WTC11 (cell line): ENCODE measurements around the gene HHIPL1.

Experiments used
- TEAD4 ChIP-seq: sonication (generic); formaldehyde crosslinking; IDR thresholded peaks from 2 replicates; pipeline ENCODE4 v1.8.0; 2022; ENCODE audit warnings: mild to moderate bottlenecking, missing genetic modification reagents
- ZNF423 ChIP-seq: fragments of 250-450 bp; sonication (Bioruptor Pico); IDR thresholded peaks from 2 replicates; pipeline ENCODE4 v2.1.2; 2022; ENCODE audit warnings: mild to moderate bottlenecking, moderate library complexity
- ZNF671 ChIP-seq: fragments of 250-450 bp; sonication (Bioruptor Pico); IDR thresholded peaks from 2 replicates; pipeline ENCODE4 v1.8.0; 2021; ENCODE audit warnings: mild to moderate bottlenecking
- TF ChIP-seq, protein P1 (sequence below): fragments of 200-600 bp; IDR thresholded peaks from 2 replicates; pipeline ENCODE4 v1.8.0; 2022; ENCODE audit warnings: antibody characterized with exemption
- TF ChIP-seq, protein P2 (sequence below): sonication (generic); formaldehyde crosslinking; conservative IDR thresholded peaks from 2 replicates; pipeline ENCODE4 v1.8.1; 2022; ENCODE audit warnings: mild to moderate bottlenecking, missing genetic modification reagents
- TF ChIP-seq, protein P3 (sequence below): sonication (generic); formaldehyde crosslinking; IDR thresholded peaks from 2 replicates; pipeline ENCODE4 v1.8.0; 2023; ENCODE audit warnings: missing genetic modification reagents

- TF ChIP-seq, protein P1, sequence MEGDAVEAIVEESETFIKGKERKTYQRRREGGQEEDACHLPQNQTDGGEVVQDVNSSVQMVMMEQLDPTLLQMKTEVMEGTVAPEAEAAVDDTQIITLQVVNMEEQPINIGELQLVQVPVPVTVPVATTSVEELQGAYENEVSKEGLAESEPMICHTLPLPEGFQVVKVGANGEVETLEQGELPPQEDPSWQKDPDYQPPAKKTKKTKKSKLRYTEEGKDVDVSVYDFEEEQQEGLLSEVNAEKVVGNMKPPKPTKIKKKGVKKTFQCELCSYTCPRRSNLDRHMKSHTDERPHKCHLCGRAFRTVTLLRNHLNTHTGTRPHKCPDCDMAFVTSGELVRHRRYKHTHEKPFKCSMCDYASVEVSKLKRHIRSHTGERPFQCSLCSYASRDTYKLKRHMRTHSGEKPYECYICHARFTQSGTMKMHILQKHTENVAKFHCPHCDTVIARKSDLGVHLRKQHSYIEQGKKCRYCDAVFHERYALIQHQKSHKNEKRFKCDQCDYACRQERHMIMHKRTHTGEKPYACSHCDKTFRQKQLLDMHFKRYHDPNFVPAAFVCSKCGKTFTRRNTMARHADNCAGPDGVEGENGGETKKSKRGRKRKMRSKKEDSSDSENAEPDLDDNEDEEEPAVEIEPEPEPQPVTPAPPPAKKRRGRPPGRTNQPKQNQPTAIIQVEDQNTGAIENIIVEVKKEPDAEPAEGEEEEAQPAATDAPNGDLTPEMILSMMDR = no peak
- TF ChIP-seq, protein P2, sequence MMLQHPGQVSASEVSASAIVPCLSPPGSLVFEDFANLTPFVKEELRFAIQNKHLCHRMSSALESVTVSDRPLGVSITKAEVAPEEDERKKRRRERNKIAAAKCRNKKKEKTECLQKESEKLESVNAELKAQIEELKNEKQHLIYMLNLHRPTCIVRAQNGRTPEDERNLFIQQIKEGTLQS (CRISPR knock-in tag) = no peak
- TF ChIP-seq, protein P3, sequence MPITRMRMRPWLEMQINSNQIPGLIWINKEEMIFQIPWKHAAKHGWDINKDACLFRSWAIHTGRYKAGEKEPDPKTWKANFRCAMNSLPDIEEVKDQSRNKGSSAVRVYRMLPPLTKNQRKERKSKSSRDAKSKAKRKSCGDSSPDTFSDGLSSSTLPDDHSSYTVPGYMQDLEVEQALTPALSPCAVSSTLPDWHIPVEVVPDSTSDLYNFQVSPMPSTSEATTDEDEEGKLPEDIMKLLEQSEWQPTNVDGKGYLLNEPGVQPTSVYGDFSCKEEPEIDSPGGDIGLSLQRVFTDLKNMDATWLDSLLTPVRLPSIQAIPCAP = no peak
- TF ChIP-seq ZNF423 = no peak
- TF ChIP-seq TEAD4 (CRISPR knock-in tag) = no peak
- TF ChIP-seq ZNF671 = no peak
Observed at GRCh38 chr14:99715266-99716000, 70.5 kb downstream of the HHIPL1 start.
